IPS DF 4.7 (cell line): Measurements from ENCODE around the gene MAGEF1.
"Not testable (repeated sequence)": the region's sequence is repeated elsewhere in the genome, so short reads cannot be mapped to it uniquely, and the experiment has no call there.

Experiments
- DNase-seq: peaks from one replicate; pipeline ENCODE4 v3.0.0-alpha.2; 2013; ENCODE audit warnings: low spot score; ENCODE audit errors: extremely low read depth

Gene MAGEF1

DNA sequence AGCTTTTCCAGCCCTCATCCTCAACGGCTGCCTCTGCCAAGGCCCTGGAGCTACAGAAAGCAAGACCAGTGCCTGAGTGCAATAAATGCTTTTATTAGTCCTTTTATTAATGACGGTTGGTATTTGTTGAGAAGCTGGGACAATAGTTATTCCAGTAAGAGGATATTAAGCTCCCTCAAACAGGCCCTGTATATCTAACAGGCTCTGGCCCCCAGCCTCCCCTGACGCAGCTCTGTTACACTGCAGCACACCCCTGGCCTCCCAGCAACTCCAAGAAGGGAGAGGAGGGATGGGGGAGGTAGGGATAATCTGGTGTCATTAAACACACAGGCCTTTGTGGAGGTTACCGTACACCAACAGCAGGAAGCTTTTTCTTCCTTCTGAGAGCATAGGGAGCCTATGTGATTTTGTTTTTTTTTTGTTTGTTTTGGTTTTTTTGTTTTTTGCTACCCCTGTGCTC is 30.8 kb upstream of the MAGEF1 start:
- DNase-seq, result no peak

GRCh38 chr3:184741798-184742675 is 30.2 kb upstream of the MAGEF1 start:
- no peak for DNase-seq

- DNase-seq, result no peak
Measured at GRCh38 chr3:184741259-184741556, 29.3 kb upstream of the MAGEF1 start.

- DNase-seq, result no peak
Measured at GRCh38 chr3:184740509-184741258, 28.8 kb upstream of the MAGEF1 start.

DNA sequence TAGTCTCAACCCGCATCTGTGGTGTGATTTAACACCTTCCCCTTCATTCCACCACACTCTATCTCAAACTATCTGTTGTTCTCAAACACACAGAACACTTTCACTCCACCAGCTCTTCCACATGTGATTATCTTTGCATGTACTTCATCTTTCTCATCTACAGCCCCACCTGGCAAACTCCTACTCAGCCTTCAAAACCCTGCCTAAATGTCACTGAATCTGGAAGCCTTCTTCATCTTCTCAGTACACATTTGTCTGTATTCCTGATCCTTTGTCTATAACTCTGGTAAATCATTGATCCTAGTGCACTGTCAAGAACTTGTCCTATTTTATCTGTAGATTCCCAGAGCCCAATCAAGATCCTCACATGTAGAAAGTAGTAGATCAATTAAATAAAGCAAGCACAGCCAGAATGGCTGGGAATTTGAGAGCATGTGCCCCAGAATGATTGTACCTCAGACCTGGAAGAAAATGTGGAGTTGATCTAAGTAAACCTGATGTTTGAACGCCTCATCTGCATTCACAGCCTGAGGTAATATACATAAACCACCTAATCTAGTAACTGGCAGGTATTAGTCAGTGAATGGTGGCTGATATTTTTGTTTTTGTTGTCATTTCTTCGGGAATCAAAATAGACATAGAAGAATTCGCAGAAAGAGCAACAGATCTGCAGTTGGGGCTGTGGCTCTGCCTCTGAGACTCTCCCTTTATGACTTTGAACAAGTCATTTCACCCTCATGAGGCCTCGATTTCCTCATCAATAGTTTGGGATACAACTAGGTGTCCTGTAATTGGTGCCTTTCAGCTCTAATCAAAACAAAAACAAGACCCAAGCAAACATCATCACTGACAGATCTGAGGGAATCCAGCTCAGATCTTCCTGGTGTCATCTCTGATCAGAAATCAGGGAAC is 28.0 kb upstream of the MAGEF1 start:
- DNase-seq, result no peak

DNA sequence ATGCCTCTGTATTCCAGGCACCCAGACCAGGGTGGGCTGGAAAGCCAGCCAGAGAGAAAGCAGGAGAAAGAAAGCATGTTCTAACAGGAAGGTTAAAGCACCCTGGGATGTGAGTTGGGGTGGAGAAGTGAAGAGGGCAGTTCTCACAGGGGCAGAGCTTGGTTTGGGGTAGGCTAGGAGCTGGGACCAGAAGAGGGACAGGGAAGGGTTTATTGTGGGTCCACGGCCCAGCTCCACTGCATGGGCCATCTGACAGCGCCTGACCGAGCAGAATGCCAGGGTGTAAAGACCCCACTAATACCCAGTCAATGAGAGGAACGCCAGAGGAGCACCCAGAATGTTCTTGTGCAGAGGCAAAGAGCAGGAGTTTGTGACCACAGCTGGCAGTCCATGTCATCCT is 27.1 kb upstream of the MAGEF1 start:
- DNase-seq, result no peak

DNA sequence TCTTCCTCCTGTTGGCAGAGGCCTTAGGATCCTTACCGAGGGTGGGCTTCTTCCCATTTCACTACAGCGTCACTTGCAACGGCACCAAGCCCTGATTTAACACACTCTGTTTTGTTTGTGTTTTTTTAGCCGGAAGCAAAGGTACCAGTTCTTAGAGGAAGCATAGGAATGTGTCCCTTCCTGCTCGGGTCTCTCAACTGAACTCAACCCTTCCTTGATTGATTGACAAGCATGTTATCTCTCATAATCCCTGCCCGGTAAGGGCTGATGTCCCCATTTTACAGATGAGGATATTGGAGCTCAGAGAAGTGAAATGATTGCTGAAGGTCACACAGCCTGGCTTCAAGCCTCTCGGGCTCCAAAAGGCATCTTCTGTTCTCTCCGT is 26.6 kb upstream of the MAGEF1 start:
- no peak for DNase-seq

DNA sequence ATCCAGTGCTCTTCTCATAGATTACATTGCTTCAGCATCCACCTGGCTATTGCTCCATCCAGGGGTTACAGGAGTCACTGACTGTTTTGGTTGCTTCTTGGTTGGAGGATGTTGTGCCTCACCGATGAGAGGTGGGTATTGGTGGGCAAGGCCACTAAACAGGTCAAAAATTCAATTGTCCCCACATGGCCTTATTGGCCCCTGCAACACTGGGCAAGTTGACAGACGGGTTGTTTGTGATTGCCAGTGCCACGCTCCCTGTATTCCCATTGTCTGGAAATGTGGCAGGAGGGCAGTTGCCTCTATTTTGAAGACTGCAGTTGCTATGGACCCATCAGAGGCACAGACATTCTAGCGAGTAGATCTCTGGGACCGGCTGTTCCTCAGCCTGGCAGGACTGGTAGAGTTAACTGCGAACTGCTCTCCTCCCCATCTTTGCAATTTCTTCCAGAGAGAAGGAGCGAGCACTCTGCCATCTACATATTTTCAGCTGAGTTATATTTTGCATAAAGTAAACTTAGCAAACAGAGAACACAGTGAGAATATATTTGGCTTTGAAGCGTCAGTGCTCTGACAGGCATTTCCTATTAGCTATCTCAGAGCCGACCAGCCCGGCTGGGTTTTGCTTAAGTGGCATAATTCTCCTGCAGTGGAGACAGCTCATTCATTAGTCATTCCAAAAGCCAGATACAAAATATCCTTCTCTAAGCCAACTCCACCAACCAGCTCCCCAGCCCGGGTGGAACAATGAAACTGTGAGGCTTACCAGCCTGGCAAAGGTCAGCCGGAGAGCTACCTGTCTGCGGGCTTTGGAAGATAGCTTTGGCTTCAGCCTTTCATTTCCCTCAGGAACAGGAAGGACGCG is 26.0 kb upstream of the MAGEF1 start:
- DNase-seq, result no peak

DNA sequence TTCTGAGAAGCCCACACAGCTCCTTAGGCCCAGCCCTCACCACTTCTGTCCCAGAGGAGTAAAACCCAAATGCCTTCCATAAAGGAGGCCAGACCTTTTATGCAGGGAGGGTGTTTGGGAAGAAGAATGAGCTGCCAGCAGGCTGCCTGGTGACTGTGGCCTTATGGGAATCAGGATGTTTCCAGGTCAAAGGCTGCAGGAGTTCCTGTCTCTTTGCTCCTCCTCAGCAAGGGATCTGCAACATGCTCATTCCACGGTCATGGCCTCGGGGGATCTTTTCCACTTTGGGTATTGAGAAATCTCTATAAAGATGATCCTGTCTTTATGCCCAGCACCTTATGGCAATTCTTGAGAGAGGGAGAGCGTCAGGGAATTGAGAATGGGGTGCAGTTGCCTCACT is 25.2 kb upstream of the MAGEF1 start:
- no peak for DNase-seq

GRCh38 chr3:184734903-184735701 is 23.2 kb upstream of the MAGEF1 start:
- DNase-seq, result no peak

DNA sequence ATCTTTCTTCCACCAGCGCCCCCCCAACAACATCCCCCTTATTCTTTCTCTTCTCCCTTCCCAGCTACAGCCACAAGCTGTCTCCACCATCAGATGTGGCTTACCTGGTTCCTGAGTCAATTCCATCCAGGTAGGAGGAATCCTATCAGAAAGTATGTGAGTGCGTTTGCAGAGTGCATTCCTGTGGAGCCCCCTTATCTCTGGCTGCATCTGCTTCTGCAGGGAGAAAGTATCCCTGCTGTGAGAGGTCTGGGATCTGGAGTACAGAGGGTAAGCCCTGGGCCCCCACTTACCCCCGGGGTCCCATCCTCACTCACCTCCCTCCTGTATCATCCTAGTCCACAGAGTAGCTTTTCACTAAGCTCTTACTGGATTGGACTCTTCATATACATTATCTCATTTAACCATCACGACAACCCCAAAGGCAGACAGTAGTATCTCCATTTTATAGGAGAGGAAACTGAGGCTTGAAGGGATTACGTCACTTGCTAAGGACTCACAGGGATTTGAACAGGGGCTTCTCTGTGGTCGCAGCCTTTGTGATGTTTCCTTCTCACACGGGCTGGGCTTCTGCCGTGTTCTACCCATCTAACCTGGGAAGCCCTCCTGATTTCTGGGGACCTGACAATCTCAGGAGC is 22.2 kb upstream of the MAGEF1 start:
- no peak for DNase-seq

GRCh38 chr3:184733181-184733580 is 21.3 kb upstream of the MAGEF1 start:
- no peak for DNase-seq

- no peak for DNase-seq
Measured at GRCh38 chr3:184731786-184732537, 20.1 kb upstream of the MAGEF1 start.

- no peak for DNase-seq
Measured at GRCh38 chr3:184730924-184731323, 19.1 kb upstream of the MAGEF1 start.

DNA sequence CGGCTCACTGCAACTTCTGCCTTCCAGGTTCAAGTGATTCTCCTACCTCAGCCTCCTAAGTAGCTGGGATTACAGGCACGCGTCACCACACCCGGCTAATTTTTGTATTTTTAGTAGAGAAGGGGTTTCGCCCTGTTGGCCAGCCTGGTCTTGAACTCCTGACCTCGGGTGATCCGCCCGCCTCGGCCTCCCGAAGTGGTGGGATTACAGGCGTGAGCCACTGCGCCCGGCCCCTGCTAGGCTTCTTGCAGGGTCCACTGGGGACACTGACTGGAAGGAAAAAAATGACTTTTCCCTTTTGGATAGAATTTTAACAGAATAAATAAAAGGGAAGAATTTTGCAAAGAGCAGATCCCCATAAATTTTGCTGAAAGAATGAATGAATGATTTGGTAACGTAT is 17.3 kb upstream of the MAGEF1 start:
- DNase-seq, result not testable (repeated sequence)

DNA sequence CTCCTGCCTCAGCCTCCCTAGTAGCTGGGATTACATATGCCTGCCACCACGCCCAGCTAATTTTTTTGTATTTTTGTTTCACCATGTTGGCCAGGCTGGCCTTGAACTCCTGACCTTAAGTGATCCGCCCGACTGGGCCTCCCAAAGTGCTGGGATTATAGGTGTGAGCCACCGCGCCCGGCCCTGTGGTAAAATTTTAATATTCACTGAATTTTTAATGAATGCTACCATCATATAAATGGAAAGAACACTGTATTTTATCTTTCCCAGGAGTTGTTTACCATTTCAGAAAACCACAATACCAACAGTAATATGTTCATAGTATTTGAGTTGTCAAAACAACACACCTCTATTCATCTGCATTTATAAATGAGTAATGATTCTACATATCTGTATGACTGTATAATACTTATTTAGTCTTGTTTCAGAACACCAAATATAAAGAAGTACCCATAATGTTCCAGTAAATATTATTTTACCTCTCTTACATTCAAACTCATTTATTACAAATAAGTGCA is 16.2 kb upstream of the MAGEF1 start:
- no peak for DNase-seq

GRCh38 chr3:184727357-184728009 is 15.6 kb upstream of the MAGEF1 start:
- DNase-seq, result peak; percentile 96

- no peak for DNase-seq
Measured at GRCh38 chr3:184726497-184726896, 14.6 kb upstream of the MAGEF1 start.
